ENCODE measurements around the gene CRB3.

CRB3 gene

DNA sequence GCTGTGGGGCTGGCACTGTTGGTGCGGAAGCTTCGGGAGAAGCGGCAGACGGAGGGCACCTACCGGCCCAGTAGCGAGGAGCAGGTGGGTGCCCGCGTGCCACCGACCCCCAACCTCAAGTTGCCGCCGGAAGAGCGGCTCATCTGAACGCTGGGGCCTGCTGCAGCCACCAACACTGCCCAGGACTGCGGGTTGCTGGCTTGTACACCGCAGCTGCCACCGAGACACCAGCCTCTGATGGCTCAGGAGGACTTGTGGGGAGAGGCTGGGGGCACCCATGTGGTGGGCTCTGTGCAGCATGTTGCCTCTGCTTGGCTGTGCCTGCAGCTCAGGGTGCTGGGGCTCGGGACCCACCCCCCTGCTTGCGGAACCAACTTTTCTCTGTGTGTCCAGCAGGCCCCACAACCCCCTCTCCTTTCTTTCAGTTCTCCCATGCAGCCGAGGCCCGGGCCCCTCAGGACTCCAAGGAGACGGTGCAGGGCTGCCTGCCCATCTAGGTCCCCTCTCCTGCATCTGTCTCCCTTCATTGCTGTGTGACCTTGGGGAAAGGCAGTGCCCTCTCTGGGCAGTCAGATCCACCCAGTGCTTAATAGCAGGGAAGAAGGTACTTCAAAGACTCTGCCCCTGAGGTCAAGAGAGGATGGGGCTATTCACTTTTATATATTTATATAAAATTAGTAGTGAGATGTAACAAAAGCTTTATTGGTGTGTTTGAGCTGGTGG, 2.6 kb downstream of the CRB3 start:
- no peak for DNase-seq (ENCODE audit: low spot score)

DNA sequence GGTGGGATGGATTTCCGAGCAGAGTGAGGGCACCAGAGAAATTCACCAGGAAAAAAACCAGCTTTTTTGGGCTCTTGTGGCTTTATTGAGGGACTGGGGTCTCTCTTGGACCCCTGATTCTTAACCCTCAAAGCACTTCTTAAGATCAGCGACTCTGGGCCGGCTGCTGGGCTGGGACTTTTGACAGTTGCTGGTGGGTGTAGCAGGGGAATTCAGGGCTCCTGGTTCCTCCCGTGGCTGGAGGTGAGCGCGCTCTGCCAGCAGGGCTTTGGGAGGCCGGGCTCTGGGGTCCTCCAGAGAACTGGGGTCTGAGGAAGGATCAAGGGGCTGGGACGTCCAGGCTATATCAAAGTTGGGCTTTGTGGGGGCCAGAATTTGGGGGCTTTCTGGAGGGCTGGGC, 3.3 kb downstream of the CRB3 start:
- no peak for DNase-seq (ENCODE audit: low spot score)

- no peak for DNase-seq (ENCODE audit: low spot score)
These were observed 6.1 kb downstream of the CRB3 start for GRCh38 chr19:6470173-6470572.

GRCh38 chr19:6471076-6471475, 7.0 kb downstream of the CRB3 start:
- DNase-seq (ENCODE audit: low spot score), result no peak

DNA sequence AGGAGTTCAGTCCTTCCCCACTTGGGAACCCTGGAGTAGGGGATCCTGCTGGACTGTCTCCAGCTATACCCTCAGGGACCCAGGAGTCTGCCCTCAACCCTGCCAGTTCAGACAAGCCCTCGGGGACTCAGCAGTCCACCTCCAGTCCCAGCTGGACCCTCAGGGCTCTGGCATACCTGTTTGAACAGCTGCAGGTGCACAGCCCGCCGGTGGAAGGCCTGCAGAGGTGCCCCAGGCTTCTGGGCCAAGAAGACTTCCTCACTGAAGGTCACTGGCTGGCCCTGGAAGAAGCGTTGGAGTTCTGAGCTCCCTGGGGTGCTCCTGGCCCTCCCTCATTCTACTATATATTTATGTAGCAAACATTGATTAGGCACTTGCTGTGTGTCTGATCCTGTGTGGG, 8.6 kb downstream of the CRB3 start:
- DNase-seq (ENCODE audit: low spot score), result no peak

- DNase-seq (ENCODE audit: low spot score), result no peak
These were observed 9.6 kb downstream of the CRB3 start for GRCh38 chr19:6473647-6474046.

DNA sequence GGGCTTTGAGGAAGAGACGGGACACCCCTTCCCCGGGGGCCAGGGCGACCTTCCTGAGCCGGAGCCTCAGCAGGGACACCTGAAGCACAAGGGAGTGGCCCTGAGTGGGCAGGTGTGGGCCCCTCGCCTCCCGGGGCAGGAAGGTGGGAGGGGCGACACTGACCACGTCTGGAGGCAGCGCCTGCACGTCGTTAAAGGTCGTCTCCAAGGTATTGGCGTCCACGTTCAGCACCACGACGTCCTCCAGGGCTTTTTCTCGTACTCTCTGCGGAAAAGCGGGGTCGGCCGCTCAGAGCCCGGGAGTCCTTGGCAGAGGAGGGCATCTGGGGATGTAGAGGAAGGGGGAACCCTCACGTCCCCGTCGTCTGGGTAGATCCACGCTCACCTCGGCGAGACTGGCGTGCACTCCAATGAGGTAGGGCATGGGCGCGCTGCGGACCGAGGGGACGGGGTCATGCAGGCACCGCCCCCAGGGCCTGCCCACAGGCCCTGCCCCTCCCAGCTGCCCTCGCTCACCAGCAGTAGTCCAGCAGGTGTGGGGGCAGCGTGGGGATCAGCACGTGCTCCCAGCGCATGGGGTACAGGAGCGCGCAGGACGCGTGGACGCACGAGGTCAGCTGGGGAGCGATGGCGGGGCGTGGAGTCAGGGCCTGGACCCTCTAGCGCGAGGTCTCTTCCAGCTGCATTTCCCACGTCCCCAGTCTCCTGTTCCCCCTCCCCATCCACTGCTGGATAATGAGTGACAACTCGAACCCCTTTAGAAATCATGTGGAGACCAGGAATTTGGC, 11.4 kb downstream of the CRB3 start:
- no peak for DNase-seq (ENCODE audit: low spot score)

GRCh38 chr19:6476155-6476895, 12.3 kb downstream of the CRB3 start:
- DNase-seq (ENCODE audit: low spot score), result peak; percentile 59

DNA sequence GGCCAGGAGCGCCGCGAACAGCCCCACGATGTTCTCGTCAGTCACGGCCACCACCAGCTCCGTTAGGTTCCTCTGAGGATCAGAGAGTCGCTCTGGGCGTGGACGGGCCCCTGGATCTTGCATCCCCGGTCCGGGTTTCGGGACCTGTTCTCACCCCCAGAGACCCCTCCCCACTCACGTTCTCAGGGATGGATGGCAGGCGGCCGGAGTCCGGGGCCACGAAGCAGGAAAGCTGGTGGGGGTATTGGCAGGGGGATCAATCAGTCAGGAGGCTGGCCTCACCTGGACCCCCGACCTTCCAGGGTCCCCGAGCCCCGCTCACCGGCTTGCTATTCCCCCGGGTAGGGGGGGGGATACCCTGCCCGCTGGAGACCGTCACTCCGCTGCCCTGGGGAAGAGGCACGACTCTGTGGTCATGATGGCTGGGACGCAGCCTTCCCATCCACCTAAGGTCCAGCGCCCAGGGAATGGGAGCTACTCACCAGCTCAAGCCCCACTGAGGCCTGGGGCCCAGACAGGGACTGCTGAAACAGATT, 12.9 kb downstream of the CRB3 start:
- DNase-seq (ENCODE audit: low spot score), result no peak

- DNase-seq (ENCODE audit: low spot score), result no peak
These were observed 14.7 kb downstream of the CRB3 start for GRCh38 chr19:6478815-6479214.

DNA sequence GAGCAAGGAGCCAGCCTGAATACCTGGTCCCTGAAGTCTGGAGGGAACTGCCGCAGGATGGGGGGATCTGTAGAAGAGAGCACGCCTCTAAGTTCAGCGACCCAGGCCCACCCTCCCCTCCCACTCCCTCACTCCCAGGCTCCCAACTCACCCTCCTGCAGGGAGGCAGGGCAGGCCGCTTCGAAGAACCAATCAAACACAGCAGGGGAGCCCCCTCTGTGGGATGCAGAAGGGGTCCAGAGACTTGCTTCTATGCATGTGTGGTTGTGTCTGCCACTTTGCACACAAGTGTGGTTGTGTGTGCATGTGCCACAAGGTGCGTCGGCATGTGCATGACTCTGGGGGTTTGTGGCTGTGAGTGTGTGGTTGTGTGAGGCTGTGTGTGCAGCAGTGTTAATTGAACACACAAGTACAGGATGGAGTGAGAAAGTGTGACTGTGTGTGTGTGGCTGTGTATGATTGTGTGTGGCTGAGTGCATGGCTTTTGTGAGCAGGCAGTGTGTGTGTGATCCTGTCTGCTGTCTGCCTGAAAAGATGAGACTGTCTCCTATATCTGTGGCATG, 15.8 kb downstream of the CRB3 start:
- no peak for DNase-seq (ENCODE audit: low spot score)

DNA sequence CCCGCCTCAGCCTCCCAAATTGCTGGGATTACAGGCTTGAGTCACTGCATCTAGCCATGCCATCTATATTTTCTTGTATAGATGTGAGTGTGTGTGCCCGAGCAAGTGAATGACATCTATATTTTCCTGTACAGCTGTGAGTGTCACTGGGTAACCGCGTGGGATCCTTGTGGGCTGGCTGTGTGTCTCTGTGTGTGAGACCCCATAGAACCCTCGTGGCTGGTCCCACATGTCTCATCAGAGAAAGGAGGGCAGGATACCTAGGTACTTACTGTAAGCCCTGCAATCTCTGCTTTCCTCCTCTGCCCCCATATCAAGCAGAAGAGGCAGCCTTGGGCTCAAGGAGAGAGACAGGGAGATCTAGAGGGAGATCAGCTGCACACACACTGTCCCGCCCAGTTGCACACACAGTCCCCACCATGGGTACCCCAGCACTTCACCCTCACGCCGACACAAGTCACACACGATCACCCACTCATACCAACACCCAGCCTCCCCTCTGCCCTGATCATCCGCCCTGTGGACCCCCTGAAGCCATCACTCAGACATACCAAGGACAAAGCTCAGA, 16.9 kb downstream of the CRB3 start:
- DNase-seq (ENCODE audit: low spot score), result no peak

DNA sequence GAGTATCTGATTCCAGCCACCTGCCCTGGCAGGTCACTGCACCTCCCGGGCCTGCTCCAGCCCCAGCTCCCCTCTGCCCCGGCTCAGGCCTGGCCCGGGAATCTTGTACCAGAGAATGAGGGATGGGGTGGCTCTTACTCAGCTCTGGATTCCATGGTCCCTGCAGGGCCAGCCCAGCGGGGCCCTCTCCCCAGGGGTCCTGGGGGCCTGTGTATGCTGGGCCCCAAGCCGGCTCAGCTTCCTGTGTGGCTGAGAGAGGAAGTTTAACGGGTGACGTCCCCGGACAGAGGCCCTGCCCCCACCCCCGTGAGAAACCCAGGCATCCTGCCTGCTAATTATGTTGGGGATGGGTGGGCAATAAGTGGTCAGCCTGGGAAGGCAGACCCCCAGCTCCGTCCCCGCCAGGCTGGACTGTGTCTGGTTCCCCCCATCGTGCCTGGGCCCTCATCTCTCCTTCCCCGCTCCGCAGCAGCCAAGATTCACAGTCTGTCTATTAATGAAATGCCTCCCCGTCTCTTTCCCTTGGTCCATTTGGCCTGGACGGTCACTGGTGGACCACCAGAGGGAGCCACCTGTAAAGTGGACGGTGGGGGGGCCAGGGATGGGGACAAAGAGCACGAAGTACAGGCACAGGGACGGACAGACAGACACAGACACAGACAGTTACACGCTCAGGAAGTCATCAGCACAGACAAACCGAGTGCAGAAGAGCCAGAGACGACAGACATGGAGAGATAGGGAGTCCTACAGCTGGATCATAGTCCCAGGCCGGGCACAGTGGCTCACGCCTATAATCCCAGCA, 17.7 kb downstream of the CRB3 start, which contains the start of gene DENND1C:
Gene DENND1C, minus strand, starts transcription at position 247 of the 802 bp plus-strand sequence. Its CDS starts 92 bp downstream, at position 155.
- DNase-seq (ENCODE audit: low spot score), result peak; percentile 64

- no peak for DNase-seq (ENCODE audit: low spot score)
These were observed 18.2 kb downstream of the CRB3 start for GRCh38 chr19:6482343-6482686.

GRCh38 chr19:6483235-6483634, 19.2 kb downstream of the CRB3 start:
- DNase-seq (ENCODE audit: low spot score), result no peak

GRCh38 chr19:6484230-6484629, 20.2 kb downstream of the CRB3 start:
- DNase-seq (ENCODE audit: low spot score), result no peak

DNA sequence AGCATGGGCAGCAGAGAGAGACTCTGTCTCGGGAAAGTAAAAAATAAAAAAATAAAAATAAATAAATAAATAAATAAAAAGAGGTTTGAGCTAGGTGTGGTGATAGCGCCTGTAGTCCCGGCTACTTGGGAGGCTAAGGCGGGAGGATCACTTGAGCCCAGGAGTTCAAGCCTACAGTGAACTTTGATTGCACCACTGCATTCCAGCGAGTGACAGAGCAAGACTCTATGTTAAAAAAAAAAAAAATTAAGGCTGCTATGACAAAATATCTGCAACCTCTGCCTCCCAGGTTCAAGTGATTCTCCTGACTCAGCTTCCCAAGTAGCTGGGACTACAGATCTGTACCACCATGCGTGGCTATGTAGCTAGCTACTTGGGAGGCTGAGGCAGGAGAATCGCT, 20.8 kb downstream of the CRB3 start:
- no peak for DNase-seq (ENCODE audit: low spot score)

GRCh38 chr19:6489278-6490061, 25.4 kb downstream of the CRB3 start:
- peak; percentile 60 for DNase-seq (ENCODE audit: low spot score)

- DNase-seq (ENCODE audit: low spot score), result no peak
These were observed 26.1 kb downstream of the CRB3 start for GRCh38 chr19:6490134-6490533.
